Measurements from ENCODE around the gene SPEG.

Gene SPEG

DNA sequence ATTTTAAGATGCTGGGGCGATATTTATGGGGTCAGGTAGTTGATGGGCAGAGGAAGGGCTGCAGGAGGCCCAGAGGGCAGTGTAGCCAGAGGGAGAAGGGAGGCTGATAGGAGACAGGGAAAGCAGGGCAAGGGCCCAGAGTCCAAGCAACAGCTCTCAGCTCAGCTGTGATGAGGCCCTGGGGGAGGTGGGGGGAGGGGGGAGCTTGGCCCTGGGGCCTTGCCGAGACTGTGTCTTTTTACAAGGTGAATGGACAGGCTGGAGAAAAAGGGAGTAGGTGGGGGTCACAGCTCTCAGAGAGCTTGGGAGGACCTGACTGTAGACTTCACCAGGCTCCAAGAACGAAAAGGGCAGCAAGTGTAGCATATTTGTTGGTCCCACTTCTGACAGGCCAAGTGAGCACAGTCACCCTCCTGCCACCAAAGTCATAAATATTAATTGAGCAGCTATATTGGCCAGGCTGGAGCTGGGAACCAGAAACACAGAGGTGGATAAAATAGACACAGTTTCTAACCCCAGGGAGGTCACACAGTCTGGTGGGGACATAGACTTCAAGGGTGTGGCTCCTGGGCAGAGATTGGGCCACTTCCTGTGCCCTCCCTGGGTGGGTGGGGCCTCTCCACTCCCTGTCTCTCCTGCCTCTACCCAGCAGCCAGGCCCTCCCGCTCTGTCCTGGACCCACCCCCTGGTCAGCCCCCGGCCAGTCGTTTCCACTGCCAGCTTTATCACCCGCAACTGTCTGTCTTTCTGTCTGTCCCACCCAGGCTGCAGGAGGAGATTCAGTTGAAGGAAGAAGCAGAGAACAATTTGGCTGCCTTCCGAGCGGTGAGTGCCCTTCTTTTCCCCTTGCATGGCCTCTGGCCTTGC lies 15.1 kb upstream of the SPEG start:
- no peak for DNase-seq (ENCODE audit: low spot score)
- TF ChIP-seq, protein P1, sequence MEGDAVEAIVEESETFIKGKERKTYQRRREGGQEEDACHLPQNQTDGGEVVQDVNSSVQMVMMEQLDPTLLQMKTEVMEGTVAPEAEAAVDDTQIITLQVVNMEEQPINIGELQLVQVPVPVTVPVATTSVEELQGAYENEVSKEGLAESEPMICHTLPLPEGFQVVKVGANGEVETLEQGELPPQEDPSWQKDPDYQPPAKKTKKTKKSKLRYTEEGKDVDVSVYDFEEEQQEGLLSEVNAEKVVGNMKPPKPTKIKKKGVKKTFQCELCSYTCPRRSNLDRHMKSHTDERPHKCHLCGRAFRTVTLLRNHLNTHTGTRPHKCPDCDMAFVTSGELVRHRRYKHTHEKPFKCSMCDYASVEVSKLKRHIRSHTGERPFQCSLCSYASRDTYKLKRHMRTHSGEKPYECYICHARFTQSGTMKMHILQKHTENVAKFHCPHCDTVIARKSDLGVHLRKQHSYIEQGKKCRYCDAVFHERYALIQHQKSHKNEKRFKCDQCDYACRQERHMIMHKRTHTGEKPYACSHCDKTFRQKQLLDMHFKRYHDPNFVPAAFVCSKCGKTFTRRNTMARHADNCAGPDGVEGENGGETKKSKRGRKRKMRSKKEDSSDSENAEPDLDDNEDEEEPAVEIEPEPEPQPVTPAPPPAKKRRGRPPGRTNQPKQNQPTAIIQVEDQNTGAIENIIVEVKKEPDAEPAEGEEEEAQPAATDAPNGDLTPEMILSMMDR (IDR thresholded peaks at IDR 0.05; ENCODE audit: extremely low read depth, missing control alignments) = no peak

DNA sequence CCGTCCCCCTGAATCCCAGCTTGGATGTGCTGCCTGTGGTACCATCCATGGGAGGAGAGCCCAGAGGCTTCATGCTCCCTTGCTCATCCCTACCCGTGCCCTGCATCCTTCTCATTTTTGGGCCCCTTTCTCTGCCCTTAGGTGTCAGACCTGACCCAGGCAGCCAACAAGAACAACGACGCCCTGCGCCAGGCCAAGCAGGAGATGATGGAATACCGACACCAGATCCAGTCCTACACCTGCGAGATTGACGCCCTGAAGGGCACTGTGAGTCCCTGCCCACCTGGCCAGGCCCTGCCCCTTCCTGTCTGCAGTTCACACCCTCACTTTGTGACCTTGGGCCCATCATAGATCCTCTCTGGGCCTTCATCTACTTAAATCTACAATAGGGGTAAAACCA lies 14.0 kb upstream of the SPEG start:
- TF ChIP-seq, protein P1 (IDR thresholded peaks at IDR 0.05; ENCODE audit: extremely low read depth, missing control alignments) = no peak
- DNase-seq (ENCODE audit: low spot score) = no peak

DNA sequence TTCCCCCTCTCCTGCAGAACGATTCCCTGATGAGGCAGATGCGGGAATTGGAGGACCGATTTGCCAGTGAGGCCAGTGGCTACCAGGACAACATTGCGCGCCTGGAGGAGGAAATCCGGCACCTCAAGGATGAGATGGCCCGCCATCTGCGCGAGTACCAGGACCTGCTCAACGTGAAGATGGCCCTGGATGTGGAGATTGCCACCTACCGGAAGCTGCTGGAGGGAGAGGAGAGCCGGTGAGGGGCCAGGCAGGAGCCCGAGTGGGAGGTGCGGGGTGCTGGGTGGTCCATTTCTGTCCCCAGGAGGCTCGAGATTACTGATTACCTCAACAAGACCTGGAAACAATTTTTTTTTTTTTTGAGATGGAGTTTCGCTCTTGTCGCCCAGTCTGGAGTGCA lies 13.3 kb upstream of the SPEG start:
- no peak for DNase-seq (ENCODE audit: low spot score)
- TF ChIP-seq, protein P1 (IDR thresholded peaks at IDR 0.05; ENCODE audit: extremely low read depth, missing control alignments) = no peak

DNA sequence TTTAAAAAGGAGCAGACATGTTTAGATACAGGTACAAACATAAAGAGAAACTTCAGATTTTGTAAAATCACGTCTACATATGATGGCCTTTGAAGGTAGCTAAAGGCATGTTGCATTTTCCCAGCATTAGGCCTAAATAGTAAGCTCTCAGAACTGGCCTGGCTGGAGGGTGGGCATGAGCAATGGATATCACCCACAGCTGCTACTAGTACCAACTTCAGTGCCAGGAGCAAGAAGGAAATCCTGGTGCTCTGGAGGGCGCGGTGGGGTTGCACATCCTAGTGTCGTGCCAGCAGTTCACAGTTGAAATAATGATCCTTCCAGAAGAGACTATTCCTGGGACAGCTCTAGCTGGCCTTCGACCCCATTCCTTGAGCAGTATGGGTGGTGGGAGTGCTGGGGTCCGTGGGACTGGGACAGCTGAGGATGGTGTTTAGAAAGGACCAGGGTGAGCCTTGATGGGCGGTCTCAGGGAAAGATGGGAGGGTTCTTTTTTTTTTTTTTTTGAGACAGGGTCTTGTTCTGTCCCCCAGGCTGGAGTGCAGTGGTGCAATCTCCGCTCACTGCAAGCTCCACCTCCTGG lies 11.6 kb upstream of the SPEG start:
- DNase-seq (ENCODE audit: low spot score) = no peak
- TF ChIP-seq, protein P1 (IDR thresholded peaks at IDR 0.05; ENCODE audit: extremely low read depth, missing control alignments) = no peak

DNA sequence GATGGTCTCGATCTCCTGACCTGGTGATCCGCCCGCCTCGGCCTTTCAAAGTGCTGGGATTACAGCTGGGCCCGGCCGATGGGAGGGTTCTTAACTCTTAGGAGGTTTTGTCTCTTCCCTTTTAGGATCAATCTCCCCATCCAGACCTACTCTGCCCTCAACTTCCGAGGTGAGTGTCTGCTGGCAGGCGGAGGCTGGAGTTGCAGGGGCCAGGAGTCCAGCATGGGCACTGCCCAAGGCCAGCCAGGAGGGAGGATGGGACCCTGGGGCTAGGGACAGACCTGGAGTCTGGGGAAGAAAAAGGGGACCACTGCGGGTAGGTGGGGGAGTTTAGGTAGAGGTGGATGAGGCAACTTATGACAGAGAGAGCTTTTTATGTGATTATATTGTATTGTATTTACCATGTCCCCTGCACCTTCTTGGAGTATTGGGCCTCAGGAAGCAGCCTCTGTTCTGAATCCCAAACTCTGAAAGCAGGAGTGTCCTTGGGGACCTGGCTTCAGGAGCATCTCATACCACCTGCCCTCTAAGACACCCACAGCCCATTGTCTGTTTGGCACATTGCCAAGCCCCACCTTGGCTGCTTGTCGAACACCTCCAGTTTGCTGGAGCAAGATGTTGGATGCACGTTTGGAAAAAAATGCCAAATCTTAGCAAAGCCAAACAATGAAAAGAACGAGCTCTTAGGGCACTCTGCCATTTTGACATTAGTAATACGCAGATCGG lies 10.8 kb upstream of the SPEG start:
- TF ChIP-seq, protein P1 (IDR thresholded peaks at IDR 0.05; ENCODE audit: extremely low read depth, missing control alignments) = no peak
- DNase-seq (ENCODE audit: low spot score) = no peak

DNA sequence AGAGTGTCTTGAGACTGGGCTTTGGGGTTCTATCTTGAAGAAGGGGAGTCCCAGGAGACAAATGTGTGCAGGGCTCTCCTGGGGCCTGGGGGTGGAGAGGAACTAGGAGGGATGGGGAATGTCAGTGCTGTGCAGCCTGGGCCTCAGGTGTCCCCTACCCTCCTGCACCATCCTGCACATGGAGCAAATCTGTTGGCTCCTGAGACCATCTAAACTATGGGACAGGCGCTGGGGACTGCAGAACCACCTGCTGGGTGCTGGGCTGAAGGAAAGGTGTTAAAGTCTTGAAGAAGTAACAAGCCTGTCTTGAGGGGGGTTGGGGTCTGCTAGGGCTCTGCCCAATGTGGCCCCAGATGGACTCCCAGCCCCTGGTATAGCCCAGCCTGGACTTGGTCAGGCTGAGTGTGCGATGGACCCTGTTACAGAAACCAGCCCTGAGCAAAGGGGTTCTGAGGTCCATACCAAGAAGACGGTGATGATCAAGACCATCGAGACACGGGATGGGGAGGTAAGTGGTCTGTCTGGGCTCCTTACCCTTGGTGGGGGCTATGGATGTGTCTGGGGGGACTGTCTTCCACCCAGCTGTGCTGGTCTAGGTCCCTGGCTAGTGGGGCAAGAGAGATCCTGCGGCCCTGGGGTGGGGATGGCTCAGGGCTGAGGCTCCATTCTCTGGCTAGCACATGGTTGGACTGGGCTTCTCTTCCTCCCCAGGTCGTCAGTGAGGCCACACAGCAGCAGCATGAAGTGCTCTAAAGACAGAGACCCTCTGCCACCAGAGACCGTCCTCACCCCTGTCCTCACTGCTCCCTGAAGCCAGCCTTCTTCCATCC lies 9.2 kb upstream of the SPEG start:
- DNase-seq (ENCODE audit: low spot score) = no peak
- TF ChIP-seq, protein P1 (IDR thresholded peaks at IDR 0.05; ENCODE audit: extremely low read depth, missing control alignments) = no peak

Data from GM20000 (cell line).